NCI-H1417 (cell line): ENCODE data around the gene PPP1R3D.
"Not testable (repeated sequence)": the region's sequence is repeated elsewhere in the genome, so short reads cannot be mapped to it uniquely, and the experiment has no call there.

Experiments used
- DNase-seq, 3 experiments: peaks; one replicate each; lab custom pipeline; 2025; lab: John Stamatoyannopoulos, UW

The PPP1R3D gene

DNA sequence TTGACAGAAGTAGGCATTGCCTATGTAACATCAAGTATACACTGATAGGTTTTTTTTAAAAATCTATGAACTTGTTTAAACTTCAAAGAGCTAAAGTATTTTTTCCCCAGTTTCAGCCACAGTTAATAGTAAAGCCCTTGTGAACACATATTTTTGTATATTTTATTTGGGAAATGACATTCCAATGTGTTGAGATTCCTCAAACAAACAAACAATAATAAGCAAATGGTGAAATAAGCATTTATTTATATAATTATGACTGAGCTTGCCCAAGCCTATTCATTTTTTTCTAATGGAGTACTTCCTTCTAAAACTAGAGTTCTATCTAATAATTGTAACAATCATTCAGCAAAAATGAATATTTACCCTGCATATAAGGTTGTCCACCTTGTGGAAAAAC, 19.2 kb downstream of the PPP1R3D start:
- no peak for DNase-seq

DNA sequence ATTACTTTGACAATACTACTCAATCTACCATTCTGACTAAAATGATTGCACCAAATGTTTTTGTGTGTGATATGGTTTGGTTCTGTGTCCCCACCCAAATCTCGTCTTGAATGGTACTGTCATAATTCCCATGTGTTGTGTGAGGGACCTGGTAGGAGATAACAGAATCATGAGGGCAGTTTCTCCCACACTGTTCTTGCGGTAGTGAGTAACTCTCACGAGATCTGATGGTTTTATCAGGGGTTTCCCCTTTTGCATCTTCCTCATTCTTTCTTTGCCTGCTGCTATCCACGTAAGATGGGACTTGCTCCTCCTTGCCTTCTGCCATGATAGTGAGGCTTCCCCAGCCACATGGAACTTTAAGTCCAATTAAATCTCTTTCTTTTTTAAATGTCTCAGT, 27.5 kb downstream of the PPP1R3D start:
- DNase-seq = no peak

DNA sequence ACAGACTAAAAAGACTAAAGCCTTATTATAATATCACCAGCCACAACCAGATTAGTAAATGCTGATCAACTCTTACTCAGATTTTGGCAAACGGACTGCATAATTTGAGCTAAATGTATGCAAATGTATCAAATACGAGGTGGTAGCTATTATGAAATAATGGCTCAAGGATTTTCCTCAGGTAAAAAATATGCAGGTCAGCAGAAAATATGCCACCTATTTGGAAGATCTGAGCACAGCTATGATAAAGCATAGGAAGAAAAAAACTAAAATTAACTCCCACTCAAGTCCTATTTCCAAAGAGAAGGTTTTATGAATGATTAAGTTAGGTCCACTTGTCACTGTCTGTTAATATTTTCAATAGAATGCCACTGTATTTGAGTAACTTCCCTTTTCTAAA, 29.1 kb downstream of the PPP1R3D start:
- DNase-seq = no peak

DNA sequence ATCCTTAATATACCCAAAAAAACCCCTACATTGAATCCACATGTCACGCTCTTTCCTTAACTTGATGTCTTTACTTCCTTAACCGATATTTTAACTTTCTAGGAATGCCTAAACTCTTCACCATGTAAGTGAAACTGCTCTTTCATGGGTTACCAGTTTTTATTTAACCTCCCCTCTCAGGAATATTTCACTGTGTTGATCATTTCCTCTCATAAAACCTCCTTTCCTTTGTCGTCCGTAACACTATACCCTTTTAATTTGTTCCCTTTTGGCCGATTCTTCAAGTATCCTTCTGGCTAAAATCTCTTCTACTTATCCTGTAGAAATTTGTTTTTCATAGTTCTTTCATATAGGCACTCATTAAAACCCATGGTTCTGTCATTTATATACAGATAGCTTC, 31.2 kb downstream of the PPP1R3D start:
- DNase-seq = no peak

DNA sequence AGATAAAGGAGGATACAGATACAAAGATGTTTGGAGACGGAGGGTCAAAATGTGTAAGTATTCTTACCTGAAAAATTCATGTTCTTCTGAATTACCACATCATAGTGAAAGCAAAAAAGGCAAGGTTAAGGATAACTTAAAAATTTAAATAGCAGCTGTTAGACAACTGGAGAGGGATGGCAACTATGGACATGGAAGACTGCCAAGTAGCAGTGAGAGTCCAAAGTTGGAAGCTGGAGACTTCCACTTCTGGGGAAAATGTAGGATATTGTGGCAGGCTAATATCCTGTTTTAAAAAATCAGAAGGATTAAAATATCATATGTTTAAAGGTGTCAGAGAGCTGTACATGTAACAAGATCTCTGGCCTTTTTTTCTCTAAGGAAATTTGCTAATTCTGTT, 36.5 kb downstream of the PPP1R3D start:
- no peak for DNase-seq

DNA sequence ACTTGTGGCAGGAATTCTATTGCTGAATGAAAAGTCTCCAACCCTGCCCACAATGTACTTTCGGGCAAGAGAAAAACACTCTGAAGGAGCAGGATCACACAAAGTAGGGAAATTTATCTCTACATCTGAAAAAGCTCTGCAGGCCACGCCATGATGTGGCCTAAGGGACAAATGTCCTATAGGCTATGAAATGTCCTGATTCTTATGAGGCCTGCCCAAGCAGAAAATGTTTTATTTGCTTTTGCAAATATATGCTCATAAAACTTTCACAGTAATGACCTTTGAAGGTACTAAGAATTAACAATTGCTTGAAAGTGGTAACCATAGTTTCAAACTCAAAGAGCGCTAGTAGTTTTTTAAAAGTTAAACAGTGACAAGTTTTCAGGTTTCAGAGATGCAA, 37.6 kb downstream of the PPP1R3D start:
- no peak for DNase-seq

DNA sequence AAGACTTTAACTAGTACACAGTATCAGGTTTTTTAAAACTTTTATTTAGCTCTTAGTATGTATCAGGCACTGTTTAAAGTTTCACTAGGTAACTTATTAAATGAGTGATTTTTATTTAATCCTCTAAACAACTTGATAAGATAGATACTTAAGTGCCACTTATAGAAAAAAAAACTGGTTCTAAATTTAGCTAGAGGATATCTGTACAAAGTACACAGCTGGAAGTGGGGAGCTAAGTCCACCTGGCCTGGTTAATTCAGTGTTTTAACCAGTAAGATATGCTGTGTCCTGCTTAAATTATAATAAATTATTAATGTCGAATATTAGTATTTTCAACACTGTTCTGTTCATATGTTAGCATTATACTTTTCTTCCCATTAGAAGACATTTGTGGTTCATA, 44.2 kb downstream of the PPP1R3D start:
- no peak for DNase-seq

DNA sequence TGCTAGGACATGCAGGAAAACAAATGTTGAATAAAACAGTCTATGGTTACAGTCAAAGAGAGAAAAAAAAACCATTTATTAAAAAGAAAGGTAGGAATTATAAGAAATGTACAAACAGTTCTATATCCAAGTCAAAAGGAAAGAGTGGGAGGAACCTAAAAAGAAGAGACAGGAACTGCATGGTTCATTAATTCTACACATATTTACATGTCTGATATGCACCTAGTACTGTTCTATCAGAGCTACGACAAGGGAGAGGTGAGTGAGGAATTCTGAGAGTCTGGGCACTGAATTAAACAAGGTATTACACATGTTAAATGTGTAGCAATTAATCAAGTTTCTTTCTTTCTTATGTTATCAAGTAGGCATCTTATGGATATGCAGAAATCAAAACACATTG, 48.5 kb downstream of the PPP1R3D start:
- DNase-seq = no peak

DNA sequence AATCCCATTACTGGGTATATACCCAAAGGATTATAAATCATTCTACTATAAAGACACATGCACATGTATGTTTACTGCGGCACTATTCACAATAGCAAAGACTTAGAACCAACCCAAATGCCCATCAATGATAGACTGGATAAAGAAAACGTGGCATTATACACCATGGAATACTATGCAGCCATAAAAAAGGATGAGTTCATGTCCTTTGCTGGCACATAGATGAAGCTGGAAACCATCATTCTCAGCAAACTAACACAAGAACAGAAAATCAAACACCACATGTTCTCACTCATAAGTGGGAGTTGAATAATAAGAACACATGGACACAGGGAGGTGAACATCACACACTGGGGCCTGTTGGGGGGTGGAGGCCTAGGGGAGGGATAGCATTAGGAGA, 50.1 kb downstream of the PPP1R3D start:
- DNase-seq = not testable (repeated sequence)

DNA sequence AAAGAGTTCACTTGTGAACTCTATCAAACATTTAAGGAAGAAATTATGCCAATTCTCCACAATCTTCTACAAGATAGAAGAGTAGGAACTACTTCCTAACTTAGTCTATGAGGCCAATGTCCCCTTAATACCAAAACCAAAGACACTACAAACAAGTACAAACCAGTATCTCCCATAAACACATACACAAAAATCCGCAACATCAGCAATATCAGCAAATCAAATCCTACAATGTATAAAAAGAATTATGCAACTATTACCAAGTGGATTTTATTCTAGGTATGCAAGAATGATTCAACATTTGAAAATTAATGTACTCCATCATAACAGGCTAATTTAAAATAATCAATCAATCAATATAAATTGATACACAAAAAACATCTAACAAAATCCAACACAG, 52.1 kb downstream of the PPP1R3D start:
- no peak for DNase-seq
